ENCODE data around the gene ATP8A2. TPM values are rescaled to one million over a fixed set of nuclear protein-coding genes. Genes with fewer than 3 reads are reported as not detected.

The ATP8A2 gene
- total RNA-seq, 1 experiment from 2014 or later: 0.26 TPM

GRCh38 chr13:25766576-25766975 lies 394.8 kb downstream of the ATP8A2 start:
- Mint-ChIP-seq H3K36me3 (ENCODE audit: insufficient read depth, unreplicated experiment) (no peaks in the 10 kb centered on the region), H3K27me3 (ENCODE audit: insufficient read depth, unreplicated experiment) (no peaks in the 10 kb centered on the region), H3K9me3 (ENCODE audit: unreplicated experiment) (no peaks in the 10 kb centered on the region), H3K4me3 (ENCODE audit: unreplicated experiment) (no peak overlapping the region), H3K27ac (ENCODE audit: low read depth, unreplicated experiment) (no peak overlapping the region), H3K4me1 (ENCODE audit: insufficient read depth, unreplicated experiment) (peaks cover 7% of the 10 kb centered on the region)
- DNase-seq (ENCODE audit: unreplicated experiment): no peak
- CTCF ChIA-PET: no interaction called here
- POLR2A ChIA-PET: no interaction called here
- BruUV-seq (replicated peaks): no TSS peak
- intact Hi-C loops (cut with micrococcal nuclease): no loop called here
- TF ChIP-seq CTCF (IDR thresholded peaks at IDR 0.05; ENCODE audit: unreplicated experiment): no peak

DNA sequence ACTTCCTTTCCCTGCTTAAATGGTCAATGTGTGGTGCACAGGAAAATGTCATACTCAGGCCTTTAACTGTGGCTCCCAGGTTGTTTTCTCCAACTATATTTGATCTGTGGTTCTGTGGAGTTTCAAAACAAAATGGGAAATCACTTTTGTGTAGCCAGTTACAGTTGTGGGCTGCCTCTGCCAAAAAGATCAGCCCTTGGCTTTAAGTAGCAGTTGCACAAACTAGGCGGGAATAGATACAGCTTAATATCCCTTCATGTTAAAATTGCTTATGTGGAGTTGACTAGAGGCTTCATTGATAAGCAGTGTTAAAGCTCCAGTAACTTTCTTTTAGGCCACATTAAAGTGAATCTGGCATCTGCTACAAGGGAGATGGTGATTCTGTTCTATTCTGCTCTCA lies 395.2 kb downstream of the ATP8A2 start:
- CTCF ChIA-PET: interaction anchor here (0.6 kb wide), 1 partner anchor 414 kb away, joined by 3 read pairs; no protein-coding TSS in a partner anchor
- TF ChIP-seq CTCF (IDR thresholded peaks at IDR 0.05; ENCODE audit: unreplicated experiment): no peak
- POLR2A ChIA-PET: interaction anchor here (2.0 kb wide), 1 partner anchor 9 kb away, joined by 7 read pairs; no protein-coding TSS in a partner anchor
- Mint-ChIP-seq H3K4me3 (ENCODE audit: unreplicated experiment) (no peak overlapping the region), H3K27ac (ENCODE audit: low read depth, unreplicated experiment) (no peak overlapping the region), H3K36me3 (ENCODE audit: insufficient read depth, unreplicated experiment) (no peaks in the 10 kb centered on the region), H3K9me3 (ENCODE audit: unreplicated experiment) (no peaks in the 10 kb centered on the region), H3K27me3 (ENCODE audit: insufficient read depth, unreplicated experiment) (no peaks in the 10 kb centered on the region), H3K4me1 (ENCODE audit: insufficient read depth, unreplicated experiment) (peaks cover 7% of the 10 kb centered on the region)
- BruUV-seq (replicated peaks): no TSS peak
- no peak for DNase-seq (ENCODE audit: unreplicated experiment)
- intact Hi-C loops (cut with micrococcal nuclease): no loop called here

GRCh38 chr13:25768376-25768775 lies 396.6 kb downstream of the ATP8A2 start:
- CTCF ChIA-PET: no interaction called here
- POLR2A ChIA-PET: interaction anchor here (2.0 kb wide), 1 partner anchor 10 kb away, joined by 7 read pairs; no protein-coding TSS in a partner anchor
- no peak overlapping the region for H3K27ac Mint-ChIP-seq (ENCODE audit: low read depth, unreplicated experiment)
- no peak overlapping the region for H3K4me3 Mint-ChIP-seq (ENCODE audit: unreplicated experiment)
- no peaks in the 10 kb centered on the region for H3K9me3 Mint-ChIP-seq (ENCODE audit: unreplicated experiment)
- H3K36me3 Mint-ChIP-seq (ENCODE audit: insufficient read depth, unreplicated experiment): no peaks in the 10 kb centered on the region
- BruUV-seq (replicated peaks): no TSS peak
- intact Hi-C loops (cut with micrococcal nuclease): no loop called here
- H3K4me1 Mint-ChIP-seq (ENCODE audit: insufficient read depth, unreplicated experiment): peaks cover 7% of the 10 kb centered on the region
- no peak for TF ChIP-seq CTCF (IDR thresholded peaks at IDR 0.05; ENCODE audit: unreplicated experiment)
- DNase-seq (ENCODE audit: unreplicated experiment): no peak
- H3K27me3 Mint-ChIP-seq (ENCODE audit: insufficient read depth, unreplicated experiment): no peaks in the 10 kb centered on the region

GRCh38 chr13:25768838-25769237 lies 397.1 kb downstream of the ATP8A2 start:
- no TSS peak for BruUV-seq (replicated peaks)
- H3K27ac Mint-ChIP-seq (ENCODE audit: low read depth, unreplicated experiment): no peak overlapping the region
- H3K4me1 Mint-ChIP-seq (ENCODE audit: insufficient read depth, unreplicated experiment): peaks cover 7% of the 10 kb centered on the region
- intact Hi-C loops (cut with micrococcal nuclease): no loop called here
- H3K27me3 Mint-ChIP-seq (ENCODE audit: insufficient read depth, unreplicated experiment): no peaks in the 10 kb centered on the region
- no peaks in the 10 kb centered on the region for H3K36me3 Mint-ChIP-seq (ENCODE audit: insufficient read depth, unreplicated experiment)
- no peak overlapping the region for H3K4me3 Mint-ChIP-seq (ENCODE audit: unreplicated experiment)
- no peak for TF ChIP-seq CTCF (IDR thresholded peaks at IDR 0.05; ENCODE audit: unreplicated experiment)
- no peak for DNase-seq (ENCODE audit: unreplicated experiment)
- ChIA-PET POLR2A (interaction anchor here (2.0 kb wide), 1 partner anchor 11 kb away, joined by 7 read pairs; no protein-coding TSS in a partner anchor), CTCF (no interaction called here)
- no peaks in the 10 kb centered on the region for H3K9me3 Mint-ChIP-seq (ENCODE audit: unreplicated experiment)

All from MCF 10A (cell line).